Measurements from ENCODE around the gene SYTL3.

DNA sequence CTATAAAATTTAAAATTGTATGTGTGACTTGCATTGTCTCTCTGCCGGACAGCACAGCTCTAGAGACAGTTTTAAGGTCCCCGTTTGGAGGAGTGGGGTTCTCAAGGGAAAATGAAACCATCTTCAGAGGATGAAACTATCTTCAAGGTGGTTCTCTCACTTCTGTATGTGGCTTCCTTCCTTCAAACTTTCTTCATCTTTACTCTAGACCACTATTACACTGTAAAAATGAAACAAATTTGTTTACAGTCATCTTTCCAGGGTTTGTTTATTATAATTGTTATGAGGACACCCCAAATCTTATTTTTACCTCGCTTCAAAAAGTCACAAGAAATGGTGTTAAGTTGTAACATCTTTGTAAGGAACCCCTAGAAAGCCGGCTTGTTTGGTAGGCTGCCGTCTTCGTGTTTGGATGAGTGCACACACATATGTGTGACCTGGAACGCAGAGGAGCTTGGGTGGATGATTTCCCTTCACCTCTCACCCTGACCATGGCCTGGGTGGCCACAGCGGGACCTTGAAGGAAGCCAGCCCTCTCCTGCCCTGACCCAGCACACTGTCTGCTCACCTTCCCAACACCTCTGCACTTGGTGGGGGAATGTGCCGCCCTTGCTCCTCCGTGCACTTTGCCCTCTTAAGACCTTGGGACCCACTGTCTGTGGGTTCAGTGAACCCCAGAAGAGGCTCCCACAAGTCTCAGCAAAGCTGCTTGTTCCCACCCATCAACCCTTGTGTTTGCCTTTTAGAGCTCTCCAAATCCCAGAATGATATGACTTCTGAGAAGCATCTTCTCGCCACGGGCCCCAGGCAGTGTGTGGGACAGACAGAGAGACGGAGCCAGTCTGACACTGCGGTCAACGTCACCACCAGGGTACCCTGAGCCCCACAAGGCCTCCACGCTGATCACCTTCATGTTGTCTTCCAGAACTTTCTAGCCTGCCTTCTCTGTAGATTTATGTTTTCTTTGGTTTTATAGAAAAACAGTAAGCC lies 67.8 kb downstream of the SYTL3 start:
- TF ChIP-seq, protein P1, sequence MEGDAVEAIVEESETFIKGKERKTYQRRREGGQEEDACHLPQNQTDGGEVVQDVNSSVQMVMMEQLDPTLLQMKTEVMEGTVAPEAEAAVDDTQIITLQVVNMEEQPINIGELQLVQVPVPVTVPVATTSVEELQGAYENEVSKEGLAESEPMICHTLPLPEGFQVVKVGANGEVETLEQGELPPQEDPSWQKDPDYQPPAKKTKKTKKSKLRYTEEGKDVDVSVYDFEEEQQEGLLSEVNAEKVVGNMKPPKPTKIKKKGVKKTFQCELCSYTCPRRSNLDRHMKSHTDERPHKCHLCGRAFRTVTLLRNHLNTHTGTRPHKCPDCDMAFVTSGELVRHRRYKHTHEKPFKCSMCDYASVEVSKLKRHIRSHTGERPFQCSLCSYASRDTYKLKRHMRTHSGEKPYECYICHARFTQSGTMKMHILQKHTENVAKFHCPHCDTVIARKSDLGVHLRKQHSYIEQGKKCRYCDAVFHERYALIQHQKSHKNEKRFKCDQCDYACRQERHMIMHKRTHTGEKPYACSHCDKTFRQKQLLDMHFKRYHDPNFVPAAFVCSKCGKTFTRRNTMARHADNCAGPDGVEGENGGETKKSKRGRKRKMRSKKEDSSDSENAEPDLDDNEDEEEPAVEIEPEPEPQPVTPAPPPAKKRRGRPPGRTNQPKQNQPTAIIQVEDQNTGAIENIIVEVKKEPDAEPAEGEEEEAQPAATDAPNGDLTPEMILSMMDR (IDR thresholded peaks at IDR 0.05), result no peak
- TF ChIP-seq EZH2 (IDR thresholded peaks at IDR 0.05; ENCODE audit: borderline replicate concordance, insufficient read depth, low read depth, low read length, poor library complexity, severe bottlenecking), result no peak

Data from B cell (primary cell).